Activated CD4-positive, alpha-beta T cell treated with anti-CD3 and anti-CD28 coated beads for 1 hour (primary cell): ENCODE results near the gene SPINT1.

Experiments
- DNase-seq: peaks from one replicate; pipeline ENCODE4 v3.0.0-alpha.2; 2020

SPINT1 gene

GRCh38 chr15:40843885-40844695, at the start of gene SPINT1:
Gene SPINT1, plus strand, starts transcription at chr15:40844048. Its CDS starts 507 bp downstream, at chr15:40844555.
- DNase-seq = peak; percentile 43

- DNase-seq = no peak
These were observed 47.8 kb upstream of the SPINT1 start for GRCh38 chr15:40796041-40796440.

GRCh38 chr15:40796512-40796911, 47.3 kb upstream of the SPINT1 start:
- no peak for DNase-seq

GRCh38 chr15:40799523-40799922, 44.3 kb upstream of the SPINT1 start:
- DNase-seq = no peak

- no peak for DNase-seq
These were observed 40.8 kb upstream of the SPINT1 start for GRCh38 chr15:40803076-40803475.

- no peak for DNase-seq
These were observed 40.2 kb upstream of the SPINT1 start for GRCh38 chr15:40803688-40804087.

GRCh38 chr15:40806672-40807027, 37.2 kb upstream of the SPINT1 start:
- no peak for DNase-seq

- peak; percentile 91 for DNase-seq
These were observed 36.6 kb upstream of the SPINT1 start, which contains the start of the genes DNAJC17 and ZFYVE19 for GRCh38 chr15:40807028-40807887. Gene DNAJC17, minus strand, starts transcription at chr15:40807473. Its CDS starts 27 bp downstream, at chr15:40807446. Gene ZFYVE19, plus strand, starts transcription at chr15:40807089. Its CDS starts 501 bp downstream, at chr15:40807590.

- DNase-seq = no peak
These were observed 35.9 kb upstream of the SPINT1 start for GRCh38 chr15:40807888-40808461.

- no peak for DNase-seq
These were observed 34.9 kb upstream of the SPINT1 start for GRCh38 chr15:40808861-40809450.

- DNase-seq = no peak
These were observed 31.0 kb upstream of the SPINT1 start for GRCh38 chr15:40812721-40813425.

- DNase-seq = no peak
These were observed 28.7 kb upstream of the SPINT1 start for GRCh38 chr15:40815042-40815698.

- DNase-seq = no peak
These were observed 24.8 kb upstream of the SPINT1 start for GRCh38 chr15:40819048-40819447.

- DNase-seq = no peak
These were observed 22.7 kb upstream of the SPINT1 start for GRCh38 chr15:40821195-40821594.

GRCh38 chr15:40823572-40824343, 20.1 kb upstream of the SPINT1 start:
- no peak for DNase-seq

- DNase-seq = no peak
These were observed 18.0 kb upstream of the SPINT1 start for GRCh38 chr15:40825661-40826422.

- DNase-seq = no peak
These were observed 17.3 kb upstream of the SPINT1 start for GRCh38 chr15:40826423-40827075.

GRCh38 chr15:40828447-40829036, 15.3 kb upstream of the SPINT1 start, which contains the start of gene PPP1R14D:
Gene PPP1R14D, minus strand, starts transcription at chr15:40828708. Its CDS starts 67 bp downstream, at chr15:40828641.
- DNase-seq = no peak

- no peak for DNase-seq
These were observed 14.7 kb upstream of the SPINT1 start for GRCh38 chr15:40829115-40829514.
